SHP77 treated with DMSO at 0.1 percent for 48 hours (cell line): ENCODE results near the gene OR4L1.
"Not testable (repeated sequence)": the region's sequence is repeated elsewhere in the genome, so short reads cannot be mapped to it uniquely, and the experiment has no call there.

Experiments used
- DNase-seq: peaks from one replicate; lab custom pipeline; 2025; lab: John Stamatoyannopoulos, UW

Gene OR4L1

DNA sequence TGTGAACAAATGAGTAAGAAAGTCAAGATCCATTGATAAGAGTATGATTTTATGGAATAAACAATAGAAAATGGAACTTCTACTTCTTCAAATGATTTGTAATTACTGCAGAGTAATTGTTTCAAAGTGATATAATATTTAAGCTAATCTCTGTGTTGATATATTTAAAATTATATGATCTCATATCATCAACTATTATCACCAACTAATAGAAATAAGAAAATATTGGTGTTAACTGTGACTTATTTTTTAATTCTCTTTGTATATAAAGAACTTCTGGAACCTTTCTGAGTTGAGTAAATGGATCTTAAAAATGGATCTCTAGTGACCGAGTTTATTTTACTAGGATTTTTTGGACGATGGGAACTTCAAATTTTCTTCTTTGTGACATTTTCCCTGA is at the start of gene OR4L1:
Gene OR4L1, plus strand, starts transcription at position 301 of the 400 bp plus-strand sequence. Its CDS starts 0 bp downstream, at position 301.
- no peak for DNase-seq

DNA sequence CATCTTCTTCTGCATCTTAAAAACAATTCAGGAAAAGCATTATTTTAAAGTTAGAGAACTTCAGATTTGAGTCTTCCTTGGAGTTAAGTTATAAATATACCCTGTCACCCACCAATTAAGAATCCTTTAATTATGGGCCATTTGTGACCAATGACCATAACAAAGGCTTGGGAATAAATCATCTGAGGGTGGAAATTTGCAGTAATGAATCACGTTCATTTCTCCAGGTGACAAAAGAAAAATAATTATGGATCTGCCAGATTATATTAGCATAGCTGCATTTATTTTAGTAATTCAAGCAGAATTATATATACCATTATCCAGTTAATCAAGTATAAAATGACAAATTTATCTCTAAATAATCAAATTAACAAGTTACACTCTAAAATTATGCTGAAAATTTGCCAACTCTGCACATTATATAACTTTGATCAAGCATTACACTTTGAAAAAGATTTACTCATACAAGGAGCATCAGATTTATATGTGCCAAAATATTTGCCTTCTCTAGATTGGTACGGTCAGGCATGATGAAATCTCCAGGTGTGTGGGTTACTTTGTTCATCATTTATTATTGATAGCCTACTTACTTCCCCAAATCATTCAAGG is 40.5 kb upstream of the OR4L1 start, which contains the start of gene OR4K14:
Gene OR4K14, minus strand, starts transcription at position 51 of the 609 bp plus-strand sequence. CDS start 4,114 bp downstream, outside the sequence.
- DNase-seq = no peak

GRCh38 chr14:20031058-20031457 is 28.8 kb upstream of the OR4L1 start:
- no peak for DNase-seq

DNA sequence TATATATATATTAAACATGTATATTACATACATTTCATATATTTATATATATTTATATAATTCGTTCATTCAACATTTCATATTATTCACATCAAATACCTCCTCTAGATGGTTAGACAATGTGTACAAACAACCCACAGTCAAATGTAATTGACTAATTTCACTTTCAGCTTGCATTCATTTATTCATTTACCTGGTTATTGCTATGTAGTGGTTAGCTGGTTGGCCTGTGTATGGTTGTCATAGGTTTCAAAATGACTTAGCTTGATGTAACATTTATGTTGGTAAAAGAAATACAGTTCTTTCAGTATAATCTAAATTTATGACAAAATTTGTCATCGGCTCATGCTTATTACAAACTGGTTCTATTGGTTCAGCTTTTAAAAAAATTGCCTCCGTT is 24.4 kb upstream of the OR4L1 start:
- no peak for DNase-seq

DNA sequence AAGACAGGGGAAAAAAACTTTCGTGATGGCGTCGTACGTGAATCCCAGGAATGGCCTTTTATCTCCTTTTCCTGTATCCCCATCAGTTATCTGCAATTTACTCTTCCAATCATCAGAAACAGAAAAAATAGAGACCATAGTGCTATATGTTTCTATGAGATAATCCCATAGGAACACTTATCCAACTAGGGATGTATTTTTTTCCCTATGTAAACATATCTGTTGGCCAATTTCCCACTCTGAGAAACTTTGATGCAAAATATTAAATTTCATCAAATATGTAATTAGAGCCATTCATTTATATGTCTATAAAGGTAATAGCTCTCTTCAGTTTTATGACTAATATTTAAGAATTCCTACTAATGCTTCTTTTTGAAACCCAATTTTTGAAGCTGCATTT is 23.9 kb upstream of the OR4L1 start, which contains the start of gene OR4K13:
Gene OR4K13, minus strand, starts transcription at position 101 of the 400 bp plus-strand sequence. CDS start 1,280 bp downstream, outside the sequence.
- no peak for DNase-seq

DNA sequence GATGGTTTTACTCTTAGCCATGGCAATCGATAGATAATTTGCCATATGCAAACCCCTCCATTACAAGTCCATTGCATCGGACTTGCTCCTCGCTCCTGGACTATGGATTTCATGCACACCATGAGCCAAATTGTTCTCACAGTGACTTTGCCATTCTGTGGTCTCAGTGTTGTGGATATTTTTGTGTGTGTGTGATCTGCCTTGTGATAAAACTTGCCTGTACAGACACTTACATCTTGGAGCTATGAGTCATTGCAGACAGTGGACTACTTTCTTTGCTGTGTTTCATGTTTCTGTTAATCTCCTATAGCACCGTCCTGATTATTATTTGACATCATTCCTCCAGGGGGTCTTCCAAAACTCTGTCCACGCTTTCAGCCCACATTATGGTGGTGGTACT is 15.6 kb upstream of the OR4L1 start:
- DNase-seq = no peak

DNA sequence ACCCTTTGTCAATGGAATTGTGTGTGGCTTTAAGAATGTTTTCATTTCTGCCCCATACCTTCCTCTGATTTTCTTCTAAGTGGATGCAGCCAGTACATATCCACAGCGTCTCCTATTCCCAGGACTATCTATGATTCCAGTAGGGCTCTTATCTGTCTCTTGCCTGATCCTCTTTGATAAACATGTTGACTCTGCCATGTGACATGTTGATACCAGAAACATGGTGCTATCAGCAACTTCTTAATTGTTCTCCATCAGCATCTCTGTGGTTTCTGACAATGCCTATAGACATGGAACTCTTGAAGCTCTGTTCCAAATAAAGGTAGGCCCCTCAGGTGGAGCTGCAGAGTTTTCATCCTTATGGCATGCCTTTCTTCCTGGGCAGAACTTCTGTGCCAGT is 11.6 kb upstream of the OR4L1 start:
- DNase-seq = no peak

GRCh38 chr14:20092050-20092449 is 32.2 kb downstream of the OR4L1 start:
- DNase-seq = no peak

GRCh38 chr14:20093442-20093841 is 33.6 kb downstream of the OR4L1 start:
- no peak for DNase-seq

DNA sequence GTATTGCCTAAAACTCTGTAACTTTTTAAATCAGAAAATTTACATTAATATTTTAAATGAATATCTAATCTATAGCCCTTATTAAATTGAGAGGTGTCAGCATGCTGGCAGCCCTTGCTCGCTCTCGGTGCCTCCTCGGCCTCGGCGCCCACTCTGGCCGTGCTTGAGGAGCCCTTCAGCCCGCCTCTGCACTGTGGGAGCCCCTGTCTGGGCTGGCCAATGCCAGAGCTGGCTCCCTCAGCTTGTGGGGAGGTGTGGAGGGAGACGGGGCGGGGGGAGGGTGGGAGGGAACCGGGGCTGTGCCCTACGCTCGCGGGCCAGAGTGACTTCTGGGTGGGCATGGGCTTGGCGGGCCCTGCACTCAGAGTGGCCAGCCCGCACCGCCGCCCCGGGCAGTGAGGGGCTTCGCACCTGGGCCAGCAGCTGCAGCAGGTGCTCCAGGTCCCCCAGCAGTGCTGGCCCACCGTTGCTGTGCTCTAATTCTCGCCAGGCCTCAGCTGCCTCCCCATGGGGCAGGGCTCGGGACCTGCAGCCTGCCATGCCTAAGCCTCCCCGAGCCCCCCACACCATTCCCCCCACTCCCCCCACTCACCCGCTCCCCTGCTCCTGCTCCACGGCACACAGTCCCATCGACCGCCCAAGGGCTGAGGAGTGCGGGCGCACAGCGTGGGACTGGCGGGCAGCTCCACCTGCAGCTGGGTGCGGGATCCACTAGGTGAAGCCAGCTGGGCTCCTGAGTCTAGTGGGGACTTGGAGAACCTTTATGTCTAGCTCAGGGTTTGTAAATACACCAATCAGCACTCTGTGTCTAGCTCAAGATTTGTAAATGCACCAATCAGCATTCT is 39.3 kb downstream of the OR4L1 start:
- DNase-seq = not testable (repeated sequence)

DNA sequence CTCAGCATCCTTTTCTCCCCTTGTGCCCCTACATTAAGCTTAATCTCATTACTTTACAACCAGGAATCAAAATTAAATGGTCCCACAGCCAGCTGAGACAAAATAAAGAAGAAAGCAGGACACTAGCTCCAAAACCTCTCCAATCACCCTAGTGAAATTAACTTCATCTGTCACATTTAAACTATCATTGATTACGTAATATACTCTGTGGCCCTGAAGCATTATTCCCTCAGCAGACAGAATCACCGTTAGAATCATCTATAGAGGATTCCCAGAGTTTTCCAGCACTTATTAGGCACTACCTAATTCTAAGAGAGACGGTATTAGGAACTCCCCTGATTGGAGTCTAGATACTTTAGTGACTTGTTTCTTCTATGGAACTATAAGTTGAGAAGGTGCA is 50.6 kb downstream of the OR4L1 start, which contains the start of gene OR4K17:
Gene OR4K17, plus strand, starts transcription at position 302 of the 400 bp plus-strand sequence. CDS start 6,761 bp downstream, outside the sequence.
- no peak for DNase-seq
